Thyroid gland (tissue), 4 donors: ENCODE measurements around the gene FIS1. TPM values are rescaled to one million over a fixed set of nuclear protein-coding genes. Genes with fewer than 3 reads are reported as not detected.
"Not testable (repeated sequence)": the region's sequence is repeated elsewhere in the genome, so short reads cannot be mapped to it uniquely, and the experiment has no call there.

Experiments
- DNase-seq, 2 donors: peaks; one replicate each; pipeline ENCODE4 v3.0.0-alpha.2; 2019
- H3K27ac ChIP-seq, 3 donors: fragments of 200-600 bp; sonication (generic); 1 replicate in 2 of 3; 2 replicates in 1 of 3; pipeline ENCODE4 v1.5.1; 2016 to 2019; ENCODE audit warnings: mild to moderate bottlenecking in 1 of 3, moderate library complexity in 1 of 3
- H3K27me3 ChIP-seq: fragments of 200-600 bp; sonication (generic); one replicate; pipeline ENCODE4 v1.5.1; 2019
- H3K36me3 ChIP-seq, 2 donors: fragments of 200-600 bp; sonication (generic); one replicate each; pipeline ENCODE4 v1.5.1; 2016 to 2019
- H3K4me1 ChIP-seq, 2 donors: fragments of 200-600 bp; sonication (generic); one replicate each; pipeline ENCODE4 v1.5.1; 2017 to 2019
- H3K4me3 ChIP-seq, 3 donors: fragments of 200-600 bp; sonication (generic); replicated peaks in 1 of 3; 1 replicate in 2 of 3; 2 replicates in 1 of 3; pipeline ENCODE4 v1.5.1; 2016; ENCODE audit warnings: mild to moderate bottlenecking in 1 of 3
- H3K9me3 ChIP-seq: fragments of 200-600 bp; sonication (generic); one replicate; pipeline ENCODE4 v1.5.1; 2017
- POLR2A ChIP-seq, 2 donors: fragments of 450-650 bp; IDR thresholded peaks; one replicate each; pipeline ENCODE4 v1.6.1; 2017; ENCODE audit warnings: antibody characterized with exemption in 2 of 2, mild to moderate bottlenecking in 2 of 2, moderate library complexity in 1 of 2
- WGBS, 2 donors: methylation state at CpG; one replicate each; pipeline ENCODE4 v1.1.5; 2017; 5-methylcytosine and 5-hydroxymethylcytosine counted together
- intact Hi-C: fragments of 100-400 bp; cut with DNase I; formaldehyde crosslinking; loops from one replicate; pipeline ENCODE4 v1.15.1; 2023
- total RNA-seq, 4 donors: library from RNA; depleted of rRNA; stranded (reverse); fragments of >200 nt; gene quantifications; one replicate each; pipeline ENCODE4 v1.2.3, GENCODE V29; 2016
- TF ChIP-seq, protein P1 (sequence below), 6 experiments: fragments of 200-600 bp in 3 of 6; fragments of 450-650 bp in 3 of 6; sonication (generic) in 3 of 6; IDR thresholded peaks; one replicate each; pipeline ENCODE4 v1.5.1; 2016 to 2019; ENCODE audit warnings: antibody characterized with exemption in 6 of 6, mild to moderate bottlenecking in 2 of 6, inconsistent platforms in 1 of 6, moderate library complexity in 1 of 6

FIS1 gene
- total RNA-seq, 4 donors from 2014 or later = 157 to 361 (median 297) TPM

GRCh38 chr7:101288439-101288838 lies 43.6 kb upstream of the FIS1 start:
- Histone ChIP-seq H3K27ac (no peak overlapping the region), H3K4me1 (no peaks in the 10 kb centered on the region), H3K9me3 (no peaks in the 10 kb centered on the region), H3K4me3 (no peak overlapping the region), H3K36me3 (no peaks in the 10 kb centered on the region), H3K27me3 (no peaks in the 10 kb centered on the region)
- no peak for TF ChIP-seq POLR2A (IDR thresholded peaks at IDR 0.05)
- TF ChIP-seq, protein P1, sequence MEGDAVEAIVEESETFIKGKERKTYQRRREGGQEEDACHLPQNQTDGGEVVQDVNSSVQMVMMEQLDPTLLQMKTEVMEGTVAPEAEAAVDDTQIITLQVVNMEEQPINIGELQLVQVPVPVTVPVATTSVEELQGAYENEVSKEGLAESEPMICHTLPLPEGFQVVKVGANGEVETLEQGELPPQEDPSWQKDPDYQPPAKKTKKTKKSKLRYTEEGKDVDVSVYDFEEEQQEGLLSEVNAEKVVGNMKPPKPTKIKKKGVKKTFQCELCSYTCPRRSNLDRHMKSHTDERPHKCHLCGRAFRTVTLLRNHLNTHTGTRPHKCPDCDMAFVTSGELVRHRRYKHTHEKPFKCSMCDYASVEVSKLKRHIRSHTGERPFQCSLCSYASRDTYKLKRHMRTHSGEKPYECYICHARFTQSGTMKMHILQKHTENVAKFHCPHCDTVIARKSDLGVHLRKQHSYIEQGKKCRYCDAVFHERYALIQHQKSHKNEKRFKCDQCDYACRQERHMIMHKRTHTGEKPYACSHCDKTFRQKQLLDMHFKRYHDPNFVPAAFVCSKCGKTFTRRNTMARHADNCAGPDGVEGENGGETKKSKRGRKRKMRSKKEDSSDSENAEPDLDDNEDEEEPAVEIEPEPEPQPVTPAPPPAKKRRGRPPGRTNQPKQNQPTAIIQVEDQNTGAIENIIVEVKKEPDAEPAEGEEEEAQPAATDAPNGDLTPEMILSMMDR (IDR thresholded peaks at IDR 0.05) = no peak
- 92 to 94% methylated on average over 3 of the region's 3 CpGs for WGBS, 2 donors
- no peak for DNase-seq
- intact Hi-C loops = no loop called here

DNA sequence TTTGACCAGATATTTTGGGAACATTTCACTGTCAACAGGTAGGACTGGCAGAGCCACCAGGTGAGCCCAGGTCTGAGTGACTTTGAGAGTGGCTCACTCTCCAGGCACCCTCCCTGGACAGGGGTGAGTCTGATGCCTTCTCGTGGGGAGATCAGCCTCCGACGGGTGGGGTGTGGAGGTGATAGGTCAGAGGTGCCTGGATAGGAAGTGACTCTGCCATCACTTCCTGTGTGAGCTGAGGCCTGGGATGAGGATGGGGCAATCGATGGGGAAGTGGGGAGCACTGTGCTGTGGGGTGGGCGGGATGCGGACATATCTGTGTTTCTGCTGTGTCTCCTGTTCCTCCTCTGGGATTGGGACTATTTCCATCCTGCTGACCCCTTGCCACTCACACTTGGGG lies 42.2 kb upstream of the FIS1 start:
- Histone ChIP-seq H3K4me1 (peaks cover 0 to 4% of the 10 kb centered on the region in 2 donors), H3K9me3 (no peaks in the 10 kb centered on the region), H3K36me3 (no peaks in the 10 kb centered on the region), H3K27ac (no peak overlapping the region), H3K4me3 (no peak overlapping the region), H3K27me3 (no peaks in the 10 kb centered on the region)
- DNase-seq = no peak
- TF ChIP-seq, protein P1 (IDR thresholded peaks at IDR 0.05) = no peak
- TF ChIP-seq POLR2A (IDR thresholded peaks at IDR 0.05) = no peak
- intact Hi-C loops = no loop called here
- 78 to 79% methylated on average over 6 of the region's 6 CpGs for WGBS, 2 donors

GRCh38 chr7:101285880-101286279 lies 41.0 kb upstream of the FIS1 start:
- peak; percentile 94 for DNase-seq
- H3K4me1 ChIP-seq, H3K27me3 ChIP-seq, H3K4me3 ChIP-seq, intact Hi-C loops, H3K9me3 ChIP-seq, H3K27ac ChIP-seq, H3K36me3 ChIP-seq: not testable (repeated sequence)
- TF ChIP-seq, protein P1 (IDR thresholded peaks at IDR 0.05) = peak in 1 of 6 experiments; percentile 22
- 22 to 46% methylated on average over 3 of the region's 3 CpGs for WGBS, 2 donors

DNA sequence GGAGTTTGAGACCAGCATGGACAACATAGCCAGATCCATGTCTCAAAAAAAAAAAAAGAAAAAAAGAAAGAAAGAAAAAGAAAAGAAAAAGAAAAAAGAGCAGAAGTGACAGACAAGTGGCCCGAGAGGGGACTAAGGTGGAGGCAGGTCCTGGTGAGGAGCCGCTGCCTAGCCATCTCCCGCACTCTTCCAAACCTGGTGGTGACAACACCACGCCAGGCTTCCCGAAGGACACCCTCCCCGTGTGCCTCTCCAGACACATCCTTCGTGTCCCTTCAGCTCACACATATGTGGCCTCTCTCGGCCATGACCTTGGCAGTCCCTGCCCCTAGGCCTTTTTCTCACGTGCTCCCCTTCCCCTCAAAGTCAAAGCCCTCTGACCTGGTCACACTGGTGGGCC lies 40.3 kb upstream of the FIS1 start:
- H3K9me3 ChIP-seq = no peaks in the 10 kb centered on the region
- no peak overlapping the region for H3K4me3 ChIP-seq
- DNase-seq = no peak
- intact Hi-C loops = no loop called here
- H3K27me3 ChIP-seq = no peaks in the 10 kb centered on the region
- H3K27ac ChIP-seq = no peak overlapping the region
- TF ChIP-seq, protein P1 (IDR thresholded peaks at IDR 0.05) = no peak
- TF ChIP-seq POLR2A (IDR thresholded peaks at IDR 0.05) = no peak
- 83 to 88% methylated on average over 9 of the region's 9 CpGs for WGBS, 2 donors
- H3K4me1 ChIP-seq = peaks cover 0 to 4% of the 10 kb centered on the region in 2 donors
- no peaks in the 10 kb centered on the region for H3K36me3 ChIP-seq

GRCh38 chr7:101280912-101281311 lies 36.0 kb upstream of the FIS1 start:
- intact Hi-C loops = loop anchor here (5.0 kb wide), 2 partner anchors 89 to 139 kb away; no protein-coding TSS in a partner anchor
- DNase-seq, H3K27me3 ChIP-seq, H3K36me3 ChIP-seq, H3K4me3 ChIP-seq, H3K4me1 ChIP-seq, H3K9me3 ChIP-seq, H3K27ac ChIP-seq: not testable (repeated sequence)
- WGBS, 2 donors = 92 to 96% methylated on average over 8 of the region's 8 CpGs
